Measurements from ENCODE around the gene ZNF213.
"Not testable (repeated sequence)": the region's sequence is repeated elsewhere in the genome, so short reads cannot be mapped to it uniquely, and the experiment has no call there.

Gene ZNF213

DNA sequence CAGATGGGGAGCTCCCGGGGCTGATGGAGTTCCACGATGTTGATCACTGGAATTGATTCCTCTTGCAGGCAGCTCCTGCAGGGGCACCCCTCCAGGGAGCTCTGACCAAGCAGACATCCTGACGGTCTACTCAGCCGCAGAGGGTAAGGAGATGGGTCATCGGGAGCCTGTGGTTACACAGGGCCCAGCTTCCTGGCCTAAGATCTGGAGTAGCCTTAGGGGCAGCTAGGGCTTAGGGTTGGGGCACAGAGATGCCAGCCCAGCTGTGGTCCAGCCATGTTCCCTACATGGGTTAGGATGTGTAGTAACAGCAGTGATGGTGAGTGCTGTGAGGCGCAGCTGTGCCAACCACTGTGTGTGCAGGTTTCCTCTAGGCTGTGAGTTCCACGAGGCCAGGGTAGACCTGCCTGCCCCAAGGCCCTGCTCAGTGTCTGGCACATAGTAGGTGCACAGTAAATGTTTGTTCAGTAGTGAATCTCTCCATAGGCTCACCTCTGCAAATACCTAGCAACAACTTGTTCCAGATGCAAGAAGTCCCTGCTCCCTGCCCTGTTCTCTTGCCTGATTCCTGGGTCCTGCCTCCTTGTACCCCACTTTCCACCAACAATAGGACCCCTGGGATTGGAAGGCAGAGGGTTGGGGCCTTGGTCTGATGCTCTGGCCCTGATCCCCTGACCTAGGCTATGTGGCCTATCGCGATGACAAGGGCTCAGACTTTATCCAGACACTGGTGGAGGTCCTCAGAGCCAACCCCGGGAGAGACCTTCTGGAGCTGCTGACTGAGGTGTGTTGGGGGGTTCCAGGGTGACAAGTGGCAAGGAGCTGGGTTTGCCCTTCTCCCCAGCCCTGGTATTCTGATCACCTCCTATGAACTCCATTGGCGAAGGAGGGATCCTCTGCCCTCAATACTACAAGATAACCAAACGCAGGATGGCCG, 13.7 kb downstream of the ZNF213 start:
- DNase-seq (ENCODE audit: low read depth in 2 of 2), result no peak

DNA sequence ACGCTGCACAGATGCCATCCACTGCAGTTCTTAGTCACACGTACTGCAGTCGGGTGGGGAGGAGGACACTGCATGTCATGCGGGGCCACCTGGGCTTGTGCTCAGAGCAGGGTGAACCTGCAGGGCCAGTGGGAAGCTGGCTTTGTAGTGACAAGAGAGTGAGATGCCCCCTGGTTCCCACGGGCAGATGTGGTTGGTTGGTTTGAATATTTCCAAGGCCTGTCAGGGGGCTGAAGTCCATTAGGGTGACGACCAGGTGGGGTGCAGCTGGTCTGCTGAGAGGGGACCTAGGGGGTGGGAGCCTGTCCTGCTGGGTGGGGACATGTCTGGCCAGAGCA, 14.3 kb downstream of the ZNF213 start:
- no peak for DNase-seq (ENCODE audit: low read depth in 2 of 2)

DNA sequence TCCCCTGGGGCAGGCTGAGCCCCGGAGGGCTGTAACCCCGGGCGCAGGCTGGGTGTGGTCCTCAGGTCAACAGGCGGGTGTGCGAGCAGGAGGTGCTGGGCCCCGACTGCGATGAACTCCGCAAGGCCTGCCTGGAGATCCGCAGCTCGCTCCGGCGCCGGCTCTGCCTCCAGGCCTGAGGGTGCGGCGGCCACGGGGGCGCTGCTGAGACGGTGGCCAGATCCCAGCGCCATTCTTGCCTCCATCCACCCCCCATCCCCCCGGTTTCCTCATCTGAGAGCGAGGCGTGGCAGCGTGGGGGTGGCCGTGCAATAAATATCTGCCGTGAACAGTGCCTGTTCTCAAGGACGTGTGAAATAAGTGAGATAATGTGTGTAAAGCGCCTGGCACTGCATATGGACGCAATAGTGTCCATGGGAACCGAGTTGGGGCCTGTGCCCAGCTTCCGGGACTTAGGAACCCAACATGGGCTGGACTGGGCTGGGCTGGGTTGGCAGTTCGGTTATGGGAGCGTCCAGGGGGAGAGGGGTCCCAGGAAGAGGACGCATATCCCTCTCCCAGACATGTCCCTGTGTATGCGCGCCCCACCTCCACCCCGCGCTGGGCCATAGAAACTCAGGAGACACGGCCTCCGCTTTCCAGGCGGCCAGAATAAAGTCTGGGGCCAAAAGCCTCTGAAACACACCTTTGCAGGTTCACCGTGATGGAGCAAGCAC, 15.0 kb downstream of the ZNF213 start:
- DNase-seq (ENCODE audit: low read depth in 2 of 2), result peak in 1 of 2 donors; percentile 42

DNA sequence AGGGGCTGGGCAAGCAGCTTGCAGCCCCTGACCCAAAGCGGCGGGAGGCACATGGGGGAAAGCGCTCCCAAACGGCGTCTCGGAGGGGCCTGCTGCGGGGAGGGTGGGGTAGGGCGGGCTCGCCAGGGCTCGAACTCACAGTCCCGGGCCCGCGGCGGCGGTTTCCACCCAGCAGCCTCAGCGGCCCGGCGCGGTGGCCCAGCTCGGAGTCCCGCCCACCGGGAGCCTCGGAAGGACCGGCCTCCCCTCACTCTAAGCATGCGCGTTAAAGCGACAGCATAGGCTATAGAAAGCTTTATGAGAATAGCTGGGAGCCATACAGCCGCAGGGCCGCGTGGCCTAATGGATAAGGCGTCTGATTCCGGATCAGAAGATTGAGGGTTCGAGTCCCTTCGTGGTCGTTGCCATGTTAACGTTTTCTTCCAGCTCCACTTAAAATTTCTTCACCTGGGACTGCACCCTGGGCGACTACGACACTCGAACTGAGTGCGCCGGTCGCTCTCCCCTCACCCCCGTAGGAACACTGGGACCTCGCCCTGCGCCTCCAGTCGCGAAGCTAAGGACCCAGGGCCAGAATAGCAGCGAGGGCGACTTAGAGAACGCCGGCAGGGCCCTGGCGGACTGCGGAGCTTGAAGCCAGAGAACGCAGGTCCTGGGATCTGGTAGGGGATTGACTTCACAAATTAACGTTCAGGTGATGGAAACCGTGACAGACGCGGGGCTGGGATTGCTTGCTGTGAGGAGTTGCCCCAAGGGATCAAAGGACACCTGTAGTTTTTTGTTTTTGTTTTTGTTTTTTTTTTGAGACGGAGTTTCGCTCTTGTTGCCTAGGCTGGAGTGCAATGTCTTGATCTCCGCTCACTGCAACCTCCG, 15.8 kb downstream of the ZNF213 start:
- DNase-seq (ENCODE audit: low read depth in 2 of 2), result peak; percentile 93 to 100

DNA sequence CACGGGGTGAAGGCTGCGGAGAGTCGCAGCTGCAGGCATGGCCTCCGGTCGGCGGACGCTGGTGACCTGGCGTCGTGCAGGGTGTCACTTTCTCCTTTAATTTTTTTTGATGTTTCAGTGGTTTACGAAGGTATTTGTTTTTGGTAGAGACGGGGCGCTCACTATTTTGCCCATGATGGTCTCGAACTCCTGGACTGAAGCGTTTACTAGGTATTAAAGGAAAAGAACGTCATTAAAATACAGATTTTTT, 17.1 kb downstream of the ZNF213 start:
- no peak for DNase-seq (ENCODE audit: low read depth in 2 of 2)

DNA sequence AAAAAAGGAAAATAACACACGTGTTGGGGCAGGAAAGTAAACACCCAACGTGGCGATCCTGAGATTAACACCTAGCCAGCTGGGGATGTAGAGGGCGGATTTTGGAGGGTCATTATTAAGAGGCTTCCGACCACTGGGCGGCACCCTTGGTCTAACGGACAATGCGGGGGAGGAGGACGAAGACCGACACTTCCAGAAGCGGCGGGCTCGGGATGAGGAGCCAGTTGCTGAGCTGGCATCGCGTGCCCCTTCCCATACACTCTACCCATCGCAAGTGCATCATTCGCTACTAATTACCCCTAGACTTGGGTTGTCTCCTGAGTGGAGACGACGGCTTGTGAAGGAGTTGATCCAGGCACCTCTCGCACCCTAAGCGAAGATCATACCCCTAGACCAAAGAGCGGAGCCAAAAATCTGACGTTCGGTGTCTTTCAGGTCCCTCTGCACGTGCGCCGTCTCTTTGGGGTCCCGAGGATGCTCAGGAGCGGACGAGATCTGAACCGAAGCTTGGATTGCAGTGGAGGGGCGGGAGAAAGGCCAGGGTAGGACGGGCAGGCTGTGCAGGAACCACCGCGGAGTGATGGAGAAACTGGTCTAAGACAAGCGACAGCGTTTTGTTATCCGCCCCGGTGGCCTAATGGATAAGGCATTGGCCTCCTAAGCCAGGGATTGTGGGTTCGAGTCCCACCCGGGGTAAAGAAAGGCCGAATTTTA, 17.6 kb downstream of the ZNF213 start:
- peak; percentile 80 to 83 for DNase-seq (ENCODE audit: low read depth in 2 of 2)

DNA sequence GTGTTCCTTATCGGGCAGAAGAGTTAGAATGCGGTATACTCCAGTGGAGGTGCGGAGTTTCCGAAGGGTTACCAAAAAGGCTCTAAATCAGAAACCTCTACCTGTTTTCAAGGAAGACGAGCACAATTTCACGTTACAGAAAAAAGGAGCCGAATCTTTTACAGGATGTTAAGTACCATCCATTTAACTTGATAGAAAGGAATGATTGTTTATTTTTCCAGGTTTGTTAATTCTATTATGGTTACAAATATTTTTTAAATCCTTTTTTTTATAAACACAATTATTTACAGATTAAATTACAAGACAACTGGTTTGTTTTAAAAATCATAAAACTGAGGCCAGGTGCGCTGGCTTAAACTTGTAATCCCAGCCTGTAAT, 18.2 kb downstream of the ZNF213 start:
- DNase-seq (ENCODE audit: low read depth in 2 of 2), result no peak

DNA sequence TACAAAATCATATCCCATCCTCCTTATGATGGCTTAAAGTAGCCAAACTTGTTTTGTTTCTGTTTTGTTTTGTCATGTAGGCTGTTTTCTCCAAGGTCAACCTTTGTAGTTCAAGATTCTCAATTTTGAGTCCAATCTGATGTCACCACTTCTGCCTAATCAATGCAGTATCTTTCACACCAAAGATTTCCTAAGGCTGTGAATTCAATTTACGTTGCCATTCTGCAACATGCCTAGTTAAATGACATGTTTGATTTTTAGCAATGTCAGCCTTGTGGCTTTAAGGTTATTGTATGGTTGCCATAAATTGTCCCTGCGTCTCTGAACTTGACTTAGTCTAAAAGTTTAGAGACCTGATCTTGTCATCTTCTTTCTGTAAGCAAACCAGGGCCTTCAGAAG, 20.4 kb downstream of the ZNF213 start:
- DNase-seq (ENCODE audit: low read depth in 2 of 2), result no peak

DNA sequence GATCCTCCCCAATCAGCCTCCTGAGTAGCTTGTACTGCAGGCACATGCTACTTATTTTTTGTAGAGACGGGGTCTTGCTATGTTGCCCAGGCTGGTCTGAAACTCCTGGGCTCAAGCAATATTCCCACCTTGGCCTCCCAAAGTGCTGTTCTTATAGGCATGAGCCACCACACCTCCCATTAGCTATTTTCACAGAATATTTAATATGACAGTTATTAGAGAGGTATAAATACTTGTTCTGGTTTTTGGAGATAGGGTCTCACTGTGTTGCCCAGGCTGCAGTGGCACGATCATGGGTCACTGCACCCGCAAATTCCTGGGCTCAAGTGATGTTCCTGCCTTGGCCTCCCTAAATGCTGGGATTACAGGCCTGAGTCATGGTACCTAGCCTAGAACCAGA, 21.1 kb downstream of the ZNF213 start:
- no peak for DNase-seq (ENCODE audit: low read depth in 2 of 2)

DNA sequence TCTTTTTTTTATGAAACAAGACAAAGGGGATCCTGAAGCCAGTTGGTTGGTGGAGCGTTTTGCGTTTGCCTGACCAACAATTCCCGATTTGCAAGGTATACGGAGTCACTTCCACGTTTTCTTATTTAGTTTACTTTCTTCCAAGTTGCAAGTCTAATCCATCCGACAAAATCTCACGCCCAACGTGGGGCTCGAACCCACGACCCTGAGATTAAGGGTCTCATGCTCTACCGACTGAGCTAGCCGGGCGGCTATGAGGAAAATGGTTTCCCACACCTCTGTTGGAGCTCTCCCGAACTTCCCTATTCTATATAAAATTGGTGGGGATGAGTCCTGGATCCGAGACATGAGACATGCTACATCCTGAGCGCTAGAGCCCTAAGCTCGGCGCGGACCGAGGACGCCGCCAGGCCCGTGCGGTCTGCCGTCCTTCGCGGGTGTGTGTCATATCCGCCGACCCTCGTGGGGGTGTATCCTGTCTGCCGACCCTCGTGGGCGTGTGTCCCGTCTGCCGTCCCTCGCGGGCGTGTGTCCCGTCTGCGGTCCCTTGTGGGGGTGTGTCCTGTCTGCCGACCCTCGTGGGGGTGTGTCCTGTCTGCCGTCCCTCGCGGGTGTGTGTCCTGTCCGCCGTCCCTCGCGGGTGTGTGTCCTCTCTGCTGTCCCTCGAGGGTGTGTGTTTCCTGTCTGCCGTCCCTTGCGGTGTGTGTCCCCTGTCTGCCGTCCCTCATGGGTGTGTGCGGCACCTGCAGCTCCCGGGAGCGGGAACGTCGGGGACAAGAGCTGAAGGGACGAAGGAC, 22.6 kb downstream of the ZNF213 start:
- peak in 1 of 2 donors; percentile 54 for DNase-seq (ENCODE audit: low read depth in 2 of 2)

DNA sequence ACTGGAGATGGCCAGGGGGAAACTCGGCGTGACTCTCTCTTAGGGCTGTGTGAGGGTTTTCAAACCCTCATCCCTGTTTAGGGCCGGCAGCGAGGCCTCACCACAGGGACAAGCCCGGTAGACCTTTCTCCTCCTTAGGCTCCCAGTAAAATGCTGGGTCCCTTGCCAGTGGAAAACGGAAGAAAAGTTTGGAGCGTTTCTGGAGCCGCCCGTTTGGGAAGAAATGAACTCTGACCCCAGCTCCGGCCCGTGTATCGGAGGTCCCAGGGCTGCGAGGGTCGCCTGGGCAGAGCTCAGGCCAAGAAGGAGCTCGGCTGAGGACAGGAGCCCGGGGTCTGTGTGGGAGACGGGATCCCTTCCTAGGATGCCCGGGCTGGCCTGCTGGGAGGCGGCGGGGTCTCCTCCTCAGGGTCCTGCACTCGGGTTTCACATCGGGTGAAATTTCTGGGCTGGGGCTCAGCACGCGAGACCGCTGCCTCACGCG, 23.2 kb downstream of the ZNF213 start:
- DNase-seq (ENCODE audit: low read depth in 2 of 2), result no peak

DNA sequence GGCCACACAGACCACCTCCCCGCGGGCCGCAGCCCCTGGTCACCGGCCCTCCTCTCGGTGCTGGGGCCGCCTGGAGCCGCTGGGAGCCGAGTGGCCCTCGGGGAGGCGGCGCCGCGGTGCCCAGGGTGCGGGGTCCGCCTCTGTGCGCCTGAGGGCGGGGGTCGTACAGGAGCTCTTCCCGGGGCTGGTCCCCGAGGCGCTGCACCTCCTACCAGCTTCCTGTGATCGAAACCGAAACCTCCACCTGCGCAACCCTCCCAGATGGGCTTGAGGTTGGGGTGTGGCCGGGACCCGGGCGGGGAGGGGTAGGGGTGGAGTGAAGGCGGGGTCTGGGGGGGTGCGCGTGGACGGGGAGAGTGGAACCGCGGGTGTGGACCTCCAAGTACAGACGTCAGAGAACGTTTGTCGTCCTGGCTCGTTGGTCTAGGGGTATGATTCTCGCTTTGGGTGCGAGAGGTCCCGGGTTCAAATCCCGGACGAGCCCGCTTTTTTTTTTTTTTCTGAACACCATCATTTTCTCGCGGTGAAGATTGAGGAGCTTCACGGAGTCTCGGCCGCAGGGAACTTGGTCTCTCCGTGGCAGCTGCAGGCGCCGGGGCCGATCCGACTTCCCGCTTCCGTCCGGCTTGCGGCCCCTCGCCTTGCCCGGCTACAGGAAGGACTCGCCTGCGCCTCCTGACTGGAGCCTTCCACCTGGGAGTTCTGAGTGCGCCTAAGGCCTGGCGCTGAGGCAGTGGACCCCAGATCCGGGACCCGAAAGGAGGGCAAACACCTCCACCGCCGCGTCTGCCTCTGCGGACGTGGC, 23.9 kb downstream of the ZNF213 start:
- peak; percentile 70 to 98 for DNase-seq (ENCODE audit: low read depth in 2 of 2)

DNA sequence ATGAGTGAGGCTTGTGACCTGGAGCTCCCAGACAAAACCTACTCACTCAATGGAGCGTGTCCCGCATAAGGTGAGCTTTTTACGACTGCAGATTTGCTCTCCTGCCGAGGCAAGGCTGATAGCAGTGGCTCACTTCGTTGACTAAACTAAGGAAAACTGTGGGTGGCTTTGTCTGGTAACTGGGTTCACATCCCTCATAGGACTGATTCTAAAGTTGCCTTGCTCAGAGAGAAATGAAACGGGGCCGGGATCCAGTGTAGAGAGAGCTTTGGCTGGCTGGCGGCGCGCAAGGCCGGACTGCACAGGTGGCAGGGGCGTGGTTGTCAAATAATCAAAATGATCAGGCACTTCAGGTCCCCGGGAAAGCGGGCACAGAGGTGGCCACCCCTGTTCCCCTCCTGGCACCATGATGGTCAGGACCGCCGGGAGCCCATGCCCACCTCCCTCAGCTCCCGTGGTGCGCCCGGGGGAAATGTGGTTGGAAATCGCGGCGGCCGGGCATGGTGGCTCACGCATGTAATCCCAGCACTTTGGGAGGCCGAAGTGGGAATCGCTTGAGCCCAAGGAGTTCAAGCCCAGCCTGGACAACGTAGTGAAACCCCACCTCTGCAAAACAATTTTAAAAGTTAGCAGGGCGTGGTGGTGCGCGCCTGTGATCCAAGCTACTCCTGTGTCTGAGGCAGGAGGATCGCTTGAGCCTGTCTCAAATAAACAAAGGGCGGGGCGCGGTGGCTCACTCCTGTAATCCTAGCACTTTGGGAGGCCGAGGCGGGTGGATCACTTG, 26.6 kb downstream of the ZNF213 start:
- no peak for DNase-seq (ENCODE audit: low read depth in 2 of 2)

DNA sequence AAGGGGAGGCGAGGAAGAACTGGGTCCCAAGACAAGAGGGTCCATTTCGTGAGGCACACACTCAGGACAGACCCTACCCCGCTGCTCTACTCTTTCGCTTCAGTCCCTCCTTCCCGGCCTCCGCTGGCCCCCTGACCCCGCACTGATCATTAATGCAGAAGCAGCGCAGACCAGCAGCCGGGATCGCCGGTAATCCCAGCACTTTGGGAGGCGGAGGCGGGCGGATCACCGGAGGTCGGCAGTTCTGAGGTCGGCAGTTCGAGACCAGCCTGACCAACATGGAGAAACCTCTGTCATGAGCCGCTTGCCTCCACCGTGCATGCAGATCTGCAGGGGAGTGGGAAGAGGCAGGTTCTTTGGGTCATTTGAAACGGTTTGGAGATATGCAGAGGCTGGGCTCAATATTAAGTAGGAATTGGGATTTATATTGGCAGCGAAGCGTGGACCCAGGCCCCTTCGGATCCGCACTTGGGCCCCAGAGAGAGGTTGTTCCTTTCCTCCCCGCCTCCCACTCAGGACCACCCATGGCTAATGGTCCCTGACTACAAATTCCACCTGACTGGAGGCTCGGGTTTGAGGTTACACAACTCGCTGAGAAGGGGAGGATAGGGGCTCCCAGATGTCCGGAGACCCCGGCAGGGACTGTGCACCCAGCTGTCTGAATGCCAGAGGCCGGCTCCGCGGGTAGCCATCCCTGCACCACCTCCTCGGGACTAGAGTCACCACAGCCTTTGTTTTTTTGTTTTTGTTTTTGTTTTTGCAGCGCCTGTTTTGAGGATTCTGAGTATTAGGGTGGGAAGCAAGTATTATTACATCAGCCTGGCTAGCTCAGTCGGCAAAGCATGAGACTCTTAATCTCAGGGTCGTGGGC, 29.5 kb downstream of the ZNF213 start:
- DNase-seq (ENCODE audit: low read depth in 2 of 2), result no peak

DNA sequence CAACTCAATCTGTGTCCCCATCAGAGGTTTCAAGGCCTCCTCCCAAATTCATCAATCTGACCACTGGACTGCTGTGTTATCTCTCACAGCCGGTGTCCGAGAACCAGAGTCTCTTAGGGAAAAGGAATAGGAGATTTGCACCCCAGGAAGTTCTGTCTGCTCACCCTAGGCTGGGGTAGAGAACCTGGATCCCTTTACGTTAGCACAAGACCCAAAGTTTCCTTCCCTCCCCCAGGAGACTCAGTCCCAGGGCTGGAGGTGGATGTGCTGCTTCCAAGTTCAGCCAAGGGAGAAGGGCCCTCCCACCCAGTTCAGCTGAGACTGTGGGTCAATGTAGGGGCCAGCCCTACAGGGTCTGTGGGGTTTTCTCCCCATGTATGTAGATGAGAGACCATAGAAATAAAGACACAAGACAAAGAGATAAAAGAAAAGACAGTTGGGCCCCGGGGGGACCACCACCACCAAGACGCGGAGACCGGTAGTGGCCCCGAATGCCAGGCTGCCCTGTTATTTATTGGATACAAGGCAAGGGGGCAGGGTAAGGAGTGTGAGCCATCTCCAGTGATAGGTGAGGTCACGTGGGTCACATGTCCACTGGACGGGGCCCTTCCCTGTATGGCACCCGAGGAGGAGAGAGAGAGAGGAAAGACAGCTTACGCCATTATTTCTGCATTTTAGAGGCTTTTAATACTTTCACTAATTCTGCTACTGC, 30.4 kb downstream of the ZNF213 start:
- DNase-seq (ENCODE audit: low read depth in 2 of 2), result no peak

DNA sequence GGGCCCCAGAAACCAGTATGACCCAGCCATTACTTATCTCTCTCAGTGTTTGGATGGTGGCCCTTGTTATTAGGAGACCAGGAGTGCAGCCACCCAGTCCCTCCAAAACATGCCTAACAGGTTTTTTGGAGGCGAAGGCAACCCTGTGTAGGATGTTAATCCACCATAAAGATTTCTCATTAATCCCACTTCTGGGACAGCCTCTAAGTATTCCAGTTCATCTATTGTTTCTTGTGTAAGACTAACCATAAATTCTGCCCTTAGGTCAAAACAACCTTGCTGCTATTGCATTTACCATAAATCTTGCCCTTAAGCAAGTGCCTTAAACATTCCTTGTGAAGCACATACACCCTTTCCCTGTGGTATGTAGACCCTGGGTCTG, 31.7 kb downstream of the ZNF213 start:
- DNase-seq (ENCODE audit: low read depth in 2 of 2), result no peak

DNA sequence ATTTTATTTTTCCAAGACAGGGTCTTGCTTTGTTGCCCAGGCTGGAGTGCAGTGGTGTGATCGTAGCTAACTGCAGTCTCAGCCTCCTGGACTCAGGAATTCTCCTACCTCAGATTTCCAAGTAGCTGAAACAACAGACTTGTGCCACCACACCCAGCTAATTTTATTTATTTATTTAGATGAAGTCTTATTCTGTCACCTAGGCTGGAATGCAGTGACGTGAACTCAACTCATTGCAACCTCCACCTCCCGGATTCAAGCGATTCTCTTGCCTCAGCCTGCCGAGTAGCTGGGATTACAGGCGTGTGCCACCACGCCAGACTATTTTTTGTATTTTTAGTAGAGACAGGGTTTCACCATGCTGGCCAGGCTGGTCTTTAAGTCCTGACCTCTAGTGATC, 33.9 kb downstream of the ZNF213 start:
- DNase-seq (ENCODE audit: low read depth in 2 of 2), result not testable (repeated sequence)
